ENCODE measurements around the gene ASMTL. TPM values are rescaled to one million over a fixed set of nuclear protein-coding genes. Genes with fewer than 3 reads are reported as not detected.
A peak's percentile ranks its signal among the peaks of the same experiment; 100 is the strongest.

Gene ASMTL
- total and polyA plus RNA-seq, 2 of the 13 experiments (the other 11 are each of a cell fraction or from before 2014, with no cell fraction given), result 5.6 to 16.3 TPM

DNA sequence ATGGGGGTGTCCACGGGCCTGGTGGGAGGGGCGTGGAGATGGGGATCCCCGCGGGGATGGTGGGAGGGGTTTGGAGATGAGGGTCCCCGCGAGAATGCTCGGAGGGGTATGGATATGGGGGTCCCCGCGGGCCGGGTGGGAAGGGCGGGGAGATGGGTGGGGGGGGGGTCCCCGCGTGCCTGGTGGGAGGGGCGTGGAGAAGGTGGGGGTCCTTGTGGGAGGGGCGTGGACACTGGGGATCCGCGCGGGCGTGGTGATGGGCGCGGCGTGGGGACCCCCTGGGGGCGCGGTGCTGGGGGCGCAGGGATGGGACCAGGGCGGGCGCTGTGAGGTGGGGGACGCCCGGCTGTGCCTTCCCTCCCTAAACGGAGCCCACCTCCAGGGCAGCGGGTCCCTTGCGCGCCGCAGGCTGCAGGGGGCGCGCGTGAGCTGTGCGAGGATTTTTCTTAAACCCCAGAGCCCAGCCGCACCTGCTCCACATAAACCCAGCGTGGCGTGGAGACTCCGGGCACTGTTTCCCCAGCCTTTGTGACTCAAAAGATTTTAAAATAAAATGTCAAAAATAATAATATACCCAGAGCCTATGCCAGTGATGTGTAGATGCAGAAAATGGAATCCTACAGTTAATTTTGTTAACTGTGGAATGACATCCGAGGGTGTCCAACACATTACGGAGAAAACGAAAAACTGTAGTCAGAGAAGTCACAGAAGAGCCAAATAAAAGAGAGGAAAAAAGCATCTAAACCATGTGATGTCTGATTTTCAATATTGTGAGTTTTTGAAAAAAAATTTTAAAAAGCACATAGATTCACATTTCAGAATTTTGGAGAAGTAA is 1.5 kb upstream of the ASMTL start (continued):
- TF ChIP-seq GZF1 (CRISPR knock-in tag; IDR thresholded peaks at IDR 0.05), result no peak
- no peak for TF ChIP-seq HOXA9 (CRISPR knock-in tag; IDR thresholded peaks at IDR 0.05; ENCODE audit: borderline replicate concordance)
- no peak for TF ChIP-seq MAFF (IDR thresholded peaks at IDR 0.05; ENCODE audit: low read depth, low read length)
- peak; percentile 73 for TF ChIP-seq KDM2A (CRISPR knock-in tag; IDR thresholded peaks at IDR 0.05; ENCODE audit: borderline replicate concordance, low read depth)
- no peak for TF ChIP-seq FOSL1 (CRISPR knock-in tag; IDR thresholded peaks at IDR 0.05; ENCODE audit: borderline replicate concordance)
- no peak for TF ChIP-seq DNMT3B (CRISPR knock-in tag; conservative IDR thresholded peaks at IDR 0.05)
- no peak for TF ChIP-seq ZNF382 (CRISPR knock-in tag; IDR thresholded peaks at IDR 0.05; ENCODE audit: borderline replicate concordance)
- TF ChIP-seq PHB2 (IDR thresholded peaks at IDR 0.05; ENCODE audit: partially characterized antibody), result no peak
- TF ChIP-seq, protein P1, sequence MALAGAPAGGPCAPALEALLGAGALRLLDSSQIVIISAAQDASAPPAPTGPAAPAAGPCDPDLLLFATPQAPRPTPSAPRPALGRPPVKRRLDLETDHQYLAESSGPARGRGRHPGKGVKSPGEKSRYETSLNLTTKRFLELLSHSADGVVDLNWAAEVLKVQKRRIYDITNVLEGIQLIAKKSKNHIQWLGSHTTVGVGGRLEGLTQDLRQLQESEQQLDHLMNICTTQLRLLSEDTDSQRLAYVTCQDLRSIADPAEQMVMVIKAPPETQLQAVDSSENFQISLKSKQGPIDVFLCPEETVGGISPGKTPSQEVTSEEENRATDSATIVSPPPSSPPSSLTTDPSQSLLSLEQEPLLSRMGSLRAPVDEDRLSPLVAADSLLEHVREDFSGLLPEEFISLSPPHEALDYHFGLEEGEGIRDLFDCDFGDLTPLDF (CRISPR knock-in tag; IDR thresholded peaks at IDR 0.05), result no peak
- no peak for TF ChIP-seq PTBP1 (IDR thresholded peaks at IDR 0.05; ENCODE audit: low read depth, low read length, poor library complexity, severe bottlenecking)
- no peak for TF ChIP-seq ZNF564 (CRISPR knock-in tag; IDR thresholded peaks at IDR 0.05)

DNA sequence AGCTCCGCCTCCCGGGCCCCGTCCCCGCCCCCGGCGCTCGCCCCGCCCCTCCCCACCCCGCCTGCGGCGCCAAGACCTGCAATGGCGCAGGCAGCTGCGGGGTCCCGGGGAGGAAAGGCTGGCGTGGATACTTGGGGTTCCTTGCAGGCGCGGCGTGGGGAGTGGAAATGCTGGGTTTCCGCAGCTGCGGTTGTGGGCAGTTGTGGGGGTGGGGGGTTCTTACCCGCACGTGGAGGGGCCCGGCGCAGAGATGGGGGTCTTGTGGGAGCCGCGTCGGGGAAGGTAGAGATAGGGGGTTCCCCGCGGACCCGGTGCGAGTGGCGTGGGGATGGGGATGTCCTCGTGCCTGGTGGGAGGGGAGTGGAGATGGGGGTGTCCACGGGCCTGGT is 680 bp upstream of the ASMTL start:
- in situ Hi-C loops (cut with HindIII; ENCODE audit: extremely low pct_ligation_motif_present, low pct_unique_long_range_greater_than_20kb), result loop anchor here (25.0 kb wide), 1 partner anchor 1159 kb away; no protein-coding TSS in a partner anchor
- TF ChIP-seq HNRNPK (IDR thresholded peaks at IDR 0.05; ENCODE audit: low read depth, low read length, poor library complexity, severe bottlenecking) (peak; percentile 6), POLR2A (IDR thresholded peaks at IDR 0.05; ENCODE audit: insufficient read depth in 1 of 2, low read depth in 2 of 2, low read length in 2 of 2) (peak in 1 of 2 experiments; percentile 55; a peak in 1 of 4 replicates), PAX8 (CRISPR knock-in tag; IDR thresholded peaks at IDR 0.05; ENCODE audit: borderline replicate concordance) (no peak), ZSCAN9 (CRISPR knock-in tag; IDR thresholded peaks at IDR 0.05; ENCODE audit: borderline replicate concordance) (no peak), ZNF34 (CRISPR knock-in tag; IDR thresholded peaks at IDR 0.05; ENCODE audit: borderline replicate concordance) (no peak)
- TF ChIP-seq, protein P2, sequence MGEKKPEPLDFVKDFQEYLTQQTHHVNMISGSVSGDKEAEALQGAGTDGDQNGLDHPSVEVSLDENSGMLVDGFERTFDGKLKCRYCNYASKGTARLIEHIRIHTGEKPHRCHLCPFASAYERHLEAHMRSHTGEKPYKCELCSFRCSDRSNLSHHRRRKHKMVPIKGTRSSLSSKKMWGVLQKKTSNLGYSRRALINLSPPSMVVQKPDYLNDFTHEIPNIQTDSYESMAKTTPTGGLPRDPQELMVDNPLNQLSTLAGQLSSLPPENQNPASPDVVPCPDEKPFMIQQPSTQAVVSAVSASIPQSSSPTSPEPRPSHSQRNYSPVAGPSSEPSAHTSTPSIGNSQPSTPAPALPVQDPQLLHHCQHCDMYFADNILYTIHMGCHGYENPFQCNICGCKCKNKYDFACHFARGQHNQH (CRISPR knock-in tag; IDR thresholded peaks at IDR 0.05), result no peak
- TF ChIP-seq, protein P3, sequence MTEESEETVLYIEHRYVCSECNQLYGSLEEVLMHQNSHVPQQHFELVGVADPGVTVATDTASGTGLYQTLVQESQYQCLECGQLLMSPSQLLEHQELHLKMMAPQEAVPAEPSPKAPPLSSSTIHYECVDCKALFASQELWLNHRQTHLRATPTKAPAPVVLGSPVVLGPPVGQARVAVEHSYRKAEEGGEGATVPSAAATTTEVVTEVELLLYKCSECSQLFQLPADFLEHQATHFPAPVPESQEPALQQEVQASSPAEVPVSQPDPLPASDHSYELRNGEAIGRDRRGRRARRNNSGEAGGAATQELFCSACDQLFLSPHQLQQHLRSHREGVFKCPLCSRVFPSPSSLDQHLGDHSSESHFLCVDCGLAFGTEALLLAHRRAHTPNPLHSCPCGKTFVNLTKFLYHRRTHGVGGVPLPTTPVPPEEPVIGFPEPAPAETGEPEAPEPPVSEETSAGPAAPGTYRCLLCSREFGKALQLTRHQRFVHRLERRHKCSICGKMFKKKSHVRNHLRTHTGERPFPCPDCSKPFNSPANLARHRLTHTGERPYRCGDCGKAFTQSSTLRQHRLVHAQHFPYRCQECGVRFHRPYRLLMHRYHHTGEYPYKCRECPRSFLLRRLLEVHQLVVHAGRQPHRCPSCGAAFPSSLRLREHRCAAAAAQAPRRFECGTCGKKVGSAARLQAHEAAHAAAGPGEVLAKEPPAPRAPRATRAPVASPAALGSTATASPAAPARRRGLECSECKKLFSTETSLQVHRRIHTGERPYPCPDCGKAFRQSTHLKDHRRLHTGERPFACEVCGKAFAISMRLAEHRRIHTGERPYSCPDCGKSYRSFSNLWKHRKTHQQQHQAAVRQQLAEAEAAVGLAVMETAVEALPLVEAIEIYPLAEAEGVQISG (CRISPR knock-in tag; IDR thresholded peaks at IDR 0.05), result no peak

More for the DNA sequence above, 680 bp upstream of the ASMTL start:
- H3K4me1 ChIP-seq (ENCODE audit: insufficient read depth, low read length), result peaks cover 12% of the 10 kb centered on the region
- ChIA-PET CTCF (ENCODE audit: low intra/inter-chr PET ratio, low total read pairs) (no interaction called here), POLR2A (no interaction called here)
- H3K9ac ChIP-seq (ENCODE audit: insufficient read depth, low read depth, low read length), result peak overlapping the region; percentile 66
- WGBS (ENCODE audit: low lambda C conversion rate), result 1% methylated on average over 22 of the region's 34 CpGs
- intact Hi-C loops (cut with micrococcal nuclease; ENCODE audit: unreplicated experiment), result loop anchor here (5.0 kb wide), 1 partner anchor 61 kb away; the partner anchor contains the start of gene SLC25A6
- peak overlapping the region; percentile 65 for H3K27ac ChIP-seq (ENCODE audit: extremely low read length, insufficient read depth, low read length)
- no peaks in the 10 kb centered on the region; a peak in 1 of 5 replicates for H3K36me3 ChIP-seq (replicated peaks in 1 of 2; ENCODE audit: control insufficient read depth in 1 of 2, insufficient read depth in 2 of 2, low read length in 2 of 2)
- H3K79me2 ChIP-seq (ENCODE audit: insufficient read depth, low read length), result peaks cover 14% of the 10 kb centered on the region
- FAIRE-seq (no peak), DNase-seq (ENCODE audit: low spot score) (no peak), ATAC-seq (peak; percentile 59)
- no TSS peak for BruUV-seq (replicated peaks)
- H2AFZ ChIP-seq (ENCODE audit: low read length), result no peak overlapping the region
- H3K9me3 ChIP-seq (ENCODE audit: low read length), result no peaks in the 10 kb centered on the region
- H4K20me1 ChIP-seq (ENCODE audit: insufficient read depth, low read length), result no peaks in the 10 kb centered on the region
- peaks cover 1 to 9% of the 10 kb centered on the region in 2 experiments; a peak in 3 of 5 replicates for H3K27me3 ChIP-seq (ENCODE audit: control insufficient read depth in 1 of 2, insufficient read depth in 2 of 2, low read length in 2 of 2)
- peak overlapping the region; percentile 55; the same call in 1 of the 2 replicates for H3K4me2 ChIP-seq (ENCODE audit: low read depth, low read length)
- H3K4me3 ChIP-seq (replicated peaks in 1 of 3; ENCODE audit: insufficient read depth in 1 of 3, low read depth in 2 of 3, low read length in 3 of 3), result peak overlapping the region; percentile 74 to 84 (median 79); a peak in 4 of 6 replicates
